GM12878 (cell line): Measurements from ENCODE around the gene OSBP. TPM values are rescaled to one million over a fixed set of nuclear protein-coding genes. Genes with fewer than 3 reads are reported as not detected.

ENCODE experiments used
- CEBPZ ChIP-seq: fragments of 150-350 bp; IDR thresholded peaks from 2 replicates; pipeline ENCODE4 v1.6.1; 2016; ENCODE audit warnings: low read depth, low read length
- CREB1 ChIP-seq: IDR thresholded peaks from 2 replicates; pipeline ENCODE4 v1.6.1; 2012; ENCODE audit warnings: low read depth, mild to moderate bottlenecking, inconsistent platforms
- CREM ChIP-seq: IDR thresholded peaks from 2 replicates; pipeline ENCODE4 v1.6.1; 2014; ENCODE audit warnings: antibody characterized with exemption, low read depth
- DPF2 ChIP-seq: fragments of 450-650 bp; IDR thresholded peaks from 2 replicates; pipeline ENCODE4 v1.6.1; 2017; ENCODE audit warnings: mild to moderate bottlenecking
- E2F4 ChIP-seq: IDR thresholded peaks from 2 replicates; pipeline ENCODE4 v1.6.1; 2012; ENCODE audit warnings: low read depth, low read length, improper control_type of control experiment
- EGR1 ChIP-seq, 2 experiments: IDR thresholded peaks; 1 replicate in 1 of 2; 2 replicates in 1 of 2; pipeline ENCODE4 v1.6.1; 2011 to 2012; ENCODE audit warnings: low read depth in 2 of 2, low read length in 2 of 2, borderline replicate concordance in 1 of 2, mild to moderate bottlenecking in 1 of 2, moderate library complexity in 1 of 2
- HDAC2 ChIP-seq: fragments of 200-600 bp; sonication (generic); IDR thresholded peaks from 2 replicates; pipeline ENCODE4 v1.6.1; 2017
- HDAC6 ChIP-seq: fragments of 200-600 bp; sonication (generic); IDR thresholded peaks from one replicate; pipeline ENCODE4 v1.8.0; 2017; ENCODE audit warnings: antibody characterized with exemption; ENCODE audit not compliant: unreplicated experiment
- KLF5 ChIP-seq: fragments of 450-650 bp; IDR thresholded peaks from 2 replicates; pipeline ENCODE4 v1.6.1; 2014; ENCODE audit warnings: mild to moderate bottlenecking; ENCODE audit not compliant: partially characterized antibody
- MEF2B ChIP-seq: fragments of 450-650 bp; IDR thresholded peaks from 2 replicates; pipeline ENCODE4 v1.6.1; 2018; ENCODE audit warnings: mild to moderate bottlenecking, moderate library complexity; ENCODE audit not compliant: partially characterized antibody, poor library complexity, severe bottlenecking
- MXI1 ChIP-seq: fragments of 150-350 bp; IDR thresholded peaks from 2 replicates; pipeline ENCODE4 v1.6.1; 2011; ENCODE audit warnings: low read depth, mild to moderate bottlenecking, inconsistent platforms, low read length, improper control_type of control experiment
- MYB ChIP-seq: fragments of 150-350 bp; IDR thresholded peaks from 2 replicates; pipeline ENCODE4 v1.6.1; 2014; ENCODE audit warnings: mild to moderate bottlenecking, low read depth, low read length, borderline replicate concordance
- NFXL1 ChIP-seq: fragments of 450-650 bp; IDR thresholded peaks from 2 replicates; pipeline ENCODE4 v1.6.1; 2017; ENCODE audit warnings: antibody characterized with exemption, mild to moderate bottlenecking, borderline replicate concordance
- NKRF ChIP-seq: fragments of 450-650 bp; conservative IDR thresholded peaks from 2 replicates; pipeline ENCODE4 v1.6.1; 2017; ENCODE audit warnings: mild to moderate bottlenecking, moderate library complexity
- POLR2A ChIP-seq: IDR thresholded peaks from 2 replicates; pipeline ENCODE4 v1.6.1; 2011; ENCODE audit warnings: low read depth, mild to moderate bottlenecking, low read length
- POU2F2 ChIP-seq: IDR thresholded peaks from 3 replicates; pipeline ENCODE4 v1.6.1; 2011; ENCODE audit warnings: low read depth, mild to moderate bottlenecking, low read length, borderline replicate concordance
- RCOR1 ChIP-seq: conservative IDR thresholded peaks from 2 replicates; pipeline ENCODE4 v1.6.1; 2012; ENCODE audit warnings: low read depth, low read length, improper control_type of control experiment
- SKIL ChIP-seq: fragments of 450-650 bp; IDR thresholded peaks from 2 replicates; pipeline ENCODE4 v1.6.1; 2017; ENCODE audit warnings: mild to moderate bottlenecking, low read depth, inconsistent platforms; ENCODE audit not compliant: poor library complexity, severe bottlenecking
- SRF ChIP-seq, 2 experiments: IDR thresholded peaks; 2 replicates each; pipeline ENCODE4 v1.6.1; 2011; ENCODE audit warnings: low read depth in 2 of 2, low read length in 2 of 2, mild to moderate bottlenecking in 1 of 2, moderate library complexity in 1 of 2
- STAT1 ChIP-seq: fragments of 450-650 bp; conservative IDR thresholded peaks from 2 replicates; pipeline ENCODE4 v1.6.1; 2014; ENCODE audit warnings: antibody characterized with exemption, mild to moderate bottlenecking
- STAT3 ChIP-seq: IDR thresholded peaks from 2 replicates; pipeline ENCODE4 v1.6.1; 2011; ENCODE audit warnings: low read depth, low read length, improper control_type of control experiment
- ZNF207 ChIP-seq: fragments of 450-650 bp; IDR thresholded peaks from 2 replicates; pipeline ENCODE4 v1.6.1; 2014; ENCODE audit warnings: antibody characterized with exemption, mild to moderate bottlenecking, borderline replicate concordance
- ZNF622 ChIP-seq: fragments of 450-650 bp; IDR thresholded peaks from 2 replicates; pipeline ENCODE4 v1.6.1; 2017; ENCODE audit warnings: mild to moderate bottlenecking, inconsistent platforms
- polyA plus RNA-seq, 11 experiments: library from polyadenylated mRNA; depleted of rRNA in 4 of 11; unstranded in 6 of 11; stranded (reverse) in 5 of 11; fragments of >200 nt; fragmentation: Nextera tagmentation in 4 of 11; fragmentation: Illumina TruSeq in 1 of 11; extraction: Ambion mirVana in 4 of 11; extraction: Trizol in 1 of 11; gene quantifications; 1 replicate in 1 of 11; 2 replicates in 10 of 11; pipeline versions ENCODE4 v1.2.1 to v1.2.3, GENCODE V29; 2011 to 2016; ENCODE audit warnings: inconsistent platforms in 2 of 11, missing spikeins in 2 of 11, low read depth in 1 of 11
- total RNA-seq, 4 experiments: library from RNA; depleted of rRNA in 3 of 4; stranded (reverse); fragments of >200 nt in 3 of 4; fragmentation: Illumina TruSeq in 1 of 4; extraction: Trizol in 1 of 4; gene quantifications; 2 replicates each; pipeline versions ENCODE4 v1.2.1 to v1.2.3, GENCODE V29; 2013 to 2021

Gene OSBP
- total and polyA plus RNA-seq, 10 of the 15 experiments (the other 5 are each of a cell fraction or from before 2014, with no cell fraction given), result 5.9 to 41.2 (median 21.7) TPM

- TF ChIP-seq EGR1 (IDR thresholded peaks at IDR 0.05; ENCODE audit: borderline replicate concordance in 1 of 2, low read depth in 2 of 2, low read length in 2 of 2) (peak; percentile 25 to 90), SRF (IDR thresholded peaks at IDR 0.05; ENCODE audit: low read depth in 2 of 2, low read length in 2 of 2) (no peak), NKRF (0 out of 2 replicates have a peak, but pooled peaks have one; percentile 30), SKIL (no peak), CREB1 (peak; percentile 35; the same call in 1 of the 2 replicates), MXI1 (peak; percentile 70), CEBPZ (no peak), ZNF622 (no peak), RCOR1 (no peak), CREM (no peak), HDAC6 (no peak), HDAC2 (no peak), E2F4 (no peak), STAT3 (no peak), ZNF207 (no peak), POLR2A (peak; percentile 56), POU2F2 (no peak), DPF2 (peak; percentile 56; the same call in 1 of the 2 replicates), MYB (no peak), STAT1 (no peak), KLF5 (no peak), MEF2B (no peak), NFXL1 (no peak)
Measured at GRCh38 chr11:59560702-59561473, 54.7 kb downstream of the OSBP start (continued).
